GM18519 (cell line): ENCODE data around the gene PARP14.
A peak's percentile ranks its signal among the peaks of the same experiment; 100 is the strongest.
"Not testable (repeated sequence)": the region's sequence is repeated elsewhere in the genome, so short reads cannot be mapped to it uniquely, and the experiment has no call there.

Source experiments
- ATAC-seq: cut with Tn5 transposase; IDR thresholded peaks from one replicate; pipeline ENCODE4 v1.9.1; 2021; ENCODE audit warnings: mild to moderate bottlenecking, moderate library complexity; ENCODE audit not compliant: unreplicated experiment, low FRiP score

Gene PARP14

DNA sequence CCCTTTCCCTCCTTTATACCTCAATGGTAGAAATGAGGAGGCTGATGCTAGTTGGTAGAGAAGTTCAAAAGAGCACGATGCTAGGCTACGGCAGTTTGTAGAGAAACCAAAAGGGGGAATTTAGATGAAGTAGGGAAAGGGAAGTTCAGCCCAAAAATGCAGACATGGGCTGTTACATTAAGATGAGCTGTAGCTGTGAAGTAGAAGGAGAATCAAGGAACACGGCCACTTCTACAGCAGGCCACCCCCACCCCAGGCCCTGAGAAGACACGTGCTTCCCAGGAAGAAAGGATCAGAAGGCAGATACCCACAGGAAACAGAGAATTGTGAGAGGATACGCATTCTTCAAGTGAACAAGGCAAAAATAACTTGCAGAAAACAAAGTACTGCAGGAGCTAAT lies 2.1 kb upstream of the PARP14 start:
- no peak for ATAC-seq

- no peak for ATAC-seq
These were observed 1.4 kb upstream of the PARP14 start for GRCh38 chr3:122679085-122679881.

DNA sequence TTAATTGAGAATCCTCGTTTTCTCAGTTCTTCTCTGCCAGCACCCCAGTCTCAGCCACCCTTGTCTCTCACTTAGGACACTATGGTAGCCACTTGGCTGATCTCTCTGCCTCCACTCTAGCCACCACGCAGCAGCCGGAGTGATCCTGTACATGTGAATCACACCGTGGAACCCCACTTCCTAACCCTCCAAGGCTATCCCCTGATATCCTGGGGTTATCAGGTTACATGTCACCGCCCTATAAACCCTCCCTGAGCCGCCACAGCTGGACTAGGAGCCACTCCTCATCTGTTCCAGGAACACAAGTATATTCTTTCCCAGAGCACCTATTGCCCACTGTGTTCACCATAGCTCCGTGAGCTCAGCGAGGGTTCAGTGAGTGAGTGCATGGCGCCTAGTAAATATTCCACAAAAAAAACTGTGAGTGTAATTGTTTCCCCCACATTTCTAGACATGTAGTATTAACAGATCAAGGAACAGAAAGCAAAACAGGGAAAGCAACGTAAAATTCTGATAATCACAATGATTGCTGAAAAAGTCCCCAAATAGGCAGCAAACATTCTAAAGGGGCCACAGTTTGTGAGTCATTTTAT lies 661 bp upstream of the PARP14 start:
- no peak for ATAC-seq

DNA sequence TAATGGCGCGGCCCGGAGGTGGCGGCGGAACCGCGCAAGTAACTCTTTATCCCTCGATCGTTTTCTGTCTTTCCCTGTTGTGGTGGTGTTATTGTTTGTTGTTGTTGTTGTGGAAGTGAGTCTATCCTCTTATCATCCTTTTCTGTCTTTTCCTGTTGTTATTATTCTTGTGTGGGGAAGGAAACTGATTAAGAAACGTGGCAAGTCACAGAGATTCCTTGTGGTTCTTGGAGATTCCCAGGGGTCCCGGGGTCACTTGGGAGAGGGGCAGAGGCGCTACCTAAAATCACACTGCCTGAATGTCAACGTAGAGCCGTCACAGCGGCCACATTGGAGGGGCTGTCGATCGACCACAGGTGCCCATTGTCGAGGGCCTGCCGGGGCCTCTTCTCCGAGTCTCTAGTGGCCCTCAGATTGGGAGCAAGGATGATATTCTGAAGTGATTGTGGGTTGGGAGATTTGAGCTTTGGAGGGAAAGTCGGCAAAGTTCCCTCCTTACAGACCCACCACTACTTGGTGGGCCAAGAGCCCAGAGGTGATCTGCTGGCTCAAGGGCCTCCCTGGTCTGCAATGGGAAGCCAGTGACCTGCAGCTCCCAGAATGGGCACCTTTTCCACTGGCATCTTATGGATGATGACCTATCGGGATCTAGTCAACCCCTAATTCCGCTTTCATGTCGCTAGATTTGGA lies 790 bp downstream of the PARP14 start:
- ATAC-seq = no peak

DNA sequence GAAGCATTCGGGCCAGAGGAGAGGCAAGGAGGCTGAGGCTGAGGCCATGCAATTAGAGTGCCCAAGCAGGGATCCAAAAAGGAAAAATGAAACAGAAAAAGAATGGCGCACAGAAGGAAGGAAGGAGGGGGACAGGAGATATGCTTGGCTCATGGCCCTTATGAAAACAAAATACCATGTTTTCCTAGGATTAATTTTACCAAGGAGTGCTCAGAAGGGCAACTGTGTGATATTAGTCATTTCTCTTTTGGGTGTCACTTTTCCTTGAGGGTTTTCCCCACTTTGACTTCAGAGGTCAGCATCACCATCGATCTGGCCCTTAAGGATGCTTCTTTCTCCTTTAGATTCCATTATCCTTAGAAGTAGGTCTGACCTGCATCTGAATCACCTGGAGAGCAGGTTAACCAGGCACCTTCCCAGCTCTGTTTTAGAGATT lies 1.4 kb downstream of the PARP14 start:
- no peak for ATAC-seq

- ATAC-seq = not testable (repeated sequence)
These were observed 2.3 kb downstream of the PARP14 start for GRCh38 chr3:122682778-122683411.

DNA sequence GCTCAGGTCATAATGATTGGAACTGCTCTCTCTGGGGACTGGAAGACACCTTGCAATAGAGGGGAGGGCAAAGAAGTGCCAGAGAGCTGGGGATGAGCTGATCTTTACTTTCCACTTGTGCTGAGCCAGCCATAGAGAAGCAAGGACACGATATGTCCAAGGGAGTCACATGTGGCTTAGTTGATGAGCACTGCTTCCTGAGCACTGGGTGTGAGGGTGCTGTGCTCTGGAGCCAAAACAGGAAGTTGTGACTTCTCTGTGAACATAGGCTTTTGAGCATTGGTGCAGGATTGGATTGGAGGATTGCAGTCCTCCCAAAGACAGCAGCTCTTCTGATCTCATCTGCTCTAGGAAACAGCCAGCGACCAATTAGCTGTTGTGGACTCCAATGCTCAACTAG lies 6.7 kb downstream of the PARP14 start:
- ATAC-seq = no peak

DNA sequence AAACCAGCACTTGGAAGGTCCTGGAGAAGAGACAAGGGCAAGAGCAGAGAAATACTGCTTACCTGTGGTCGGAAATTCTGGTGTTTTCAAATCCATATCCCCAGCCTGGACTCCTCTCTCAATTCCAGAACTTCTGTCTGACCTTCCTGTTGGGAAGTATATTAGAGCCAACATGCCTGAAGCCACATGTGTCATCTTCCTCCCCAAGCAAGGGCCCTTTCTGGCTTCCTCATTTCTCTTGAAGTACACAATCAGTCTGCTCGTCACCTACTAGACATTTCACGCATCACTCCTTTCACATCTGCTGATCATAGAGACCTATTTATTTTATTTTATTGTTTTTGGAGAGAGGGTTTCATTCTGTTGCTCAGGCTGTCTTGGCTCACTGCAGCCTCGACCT lies 8.4 kb downstream of the PARP14 start:
- ATAC-seq = no peak

GRCh38 chr3:122689587-122689986 lies 8.9 kb downstream of the PARP14 start:
- no peak for ATAC-seq

DNA sequence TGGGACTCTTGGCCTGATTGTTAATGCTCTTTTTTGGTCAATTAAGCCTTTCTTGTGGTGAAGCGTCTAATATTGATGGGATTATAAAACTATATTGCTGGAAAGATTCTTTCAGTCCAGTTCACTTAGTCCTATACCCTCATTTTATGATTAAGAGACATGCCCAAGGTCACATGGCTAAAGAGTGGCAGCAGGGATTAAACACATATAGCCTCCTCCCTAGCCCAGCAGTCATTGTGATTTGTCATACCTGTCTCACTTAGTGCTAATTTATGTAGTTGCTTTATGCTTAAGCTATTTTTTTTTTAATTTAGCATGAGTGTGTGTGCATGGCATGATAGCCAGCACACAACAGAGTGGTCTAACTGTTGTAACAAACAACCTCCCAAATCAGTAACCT lies 9.5 kb downstream of the PARP14 start:
- ATAC-seq = no peak

GRCh38 chr3:122691195-122691594 lies 10.6 kb downstream of the PARP14 start:
- ATAC-seq = peak; percentile 48

DNA sequence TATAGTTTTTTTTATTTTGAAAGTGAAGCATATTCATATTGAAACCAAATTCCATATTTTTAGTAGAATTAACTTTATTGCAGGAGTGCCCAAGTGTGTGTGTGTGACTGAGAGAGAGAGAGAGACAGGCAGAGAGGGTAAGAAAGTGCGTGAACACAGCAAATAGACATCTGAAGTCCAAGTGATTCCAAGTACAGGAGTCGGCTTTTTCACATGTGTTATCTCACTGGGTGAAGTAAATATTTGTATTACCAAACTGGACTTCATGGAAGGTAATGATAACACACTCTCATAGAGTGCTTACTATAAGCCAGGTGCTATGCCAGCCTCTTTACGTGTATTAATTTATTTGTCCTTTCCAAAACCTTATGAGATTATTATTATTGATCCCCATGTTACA lies 12.0 kb downstream of the PARP14 start:
- no peak for ATAC-seq

DNA sequence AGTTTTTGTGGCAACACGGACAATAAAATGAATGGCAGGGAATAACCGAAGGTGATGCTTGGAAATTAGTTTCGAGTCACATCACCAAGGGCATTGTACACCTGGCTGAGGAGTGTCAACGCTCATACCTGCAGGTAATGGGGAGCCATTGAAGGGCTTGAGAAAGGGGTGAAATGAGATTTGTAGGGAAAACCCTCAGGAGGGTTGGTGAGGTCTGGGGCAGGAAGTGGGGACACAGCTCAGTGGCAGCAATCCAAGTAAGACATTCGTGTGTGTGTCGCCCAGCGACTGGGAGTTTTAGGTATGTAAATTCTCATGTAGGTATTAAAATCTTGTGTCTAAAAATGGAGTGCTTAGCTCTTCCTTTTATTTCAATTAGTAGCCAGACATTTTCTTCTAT lies 14.3 kb downstream of the PARP14 start:
- ATAC-seq = no peak

GRCh38 chr3:122695927-122696561 lies 15.4 kb downstream of the PARP14 start:
- ATAC-seq = no peak

DNA sequence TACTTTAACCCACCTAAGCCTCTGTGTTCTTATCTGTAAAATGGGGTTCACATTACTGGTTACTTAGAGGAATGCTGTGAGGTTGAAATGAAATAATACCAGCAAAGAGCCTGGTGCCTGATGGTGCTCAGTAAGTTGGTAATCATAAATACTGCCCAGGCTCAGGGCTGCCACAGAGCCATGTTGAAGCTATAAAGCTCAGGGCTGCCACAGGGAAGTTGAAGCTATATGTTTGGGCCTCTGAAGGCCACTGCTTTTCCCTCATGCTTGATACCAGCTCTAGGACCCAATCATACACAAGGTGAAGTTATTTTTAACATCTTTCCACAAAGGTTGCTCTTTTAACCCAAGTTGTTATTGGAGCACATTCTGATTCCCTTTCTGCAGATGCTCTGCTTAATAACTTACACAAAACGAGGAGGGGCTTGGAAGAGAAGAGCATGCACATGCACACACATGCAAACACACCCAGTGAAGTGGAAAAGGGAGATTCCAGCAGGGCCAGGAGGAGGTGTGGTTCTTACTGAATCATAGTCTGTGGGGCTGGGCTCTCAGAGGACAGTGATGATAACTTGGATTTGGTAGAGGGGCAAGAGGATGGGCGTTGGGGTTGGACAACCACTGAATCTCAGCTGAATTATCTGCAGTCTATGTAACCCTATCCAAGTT lies 17.4 kb downstream of the PARP14 start:
- ATAC-seq = peak; percentile 64

GRCh38 chr3:122700193-122700592 lies 19.6 kb downstream of the PARP14 start:
- no peak for ATAC-seq

GRCh38 chr3:122705379-122705778 lies 24.7 kb downstream of the PARP14 start:
- ATAC-seq = no peak

- not testable (repeated sequence) for ATAC-seq
These were observed 30.1 kb downstream of the PARP14 start for GRCh38 chr3:122710616-122711251.

DNA sequence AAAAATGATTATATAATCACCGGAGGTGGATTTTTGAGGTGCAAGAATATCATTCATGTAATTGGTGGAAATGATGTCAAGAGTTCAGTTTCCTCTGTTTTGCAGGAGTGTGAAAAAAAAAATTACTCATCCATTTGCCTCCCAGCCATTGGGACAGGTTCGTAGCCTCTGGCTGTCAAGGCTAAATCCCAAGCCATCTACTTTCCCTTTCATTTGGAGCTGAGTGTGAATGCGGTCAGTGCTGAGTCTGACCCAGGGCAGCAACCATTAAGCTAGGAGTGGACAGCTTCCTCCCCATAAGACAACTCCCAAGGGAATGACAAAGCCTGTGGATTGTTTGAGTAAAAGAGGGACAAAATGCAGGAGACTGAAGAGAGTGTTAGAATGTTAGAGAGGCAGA lies 33.6 kb downstream of the PARP14 start:
- ATAC-seq = no peak

DNA sequence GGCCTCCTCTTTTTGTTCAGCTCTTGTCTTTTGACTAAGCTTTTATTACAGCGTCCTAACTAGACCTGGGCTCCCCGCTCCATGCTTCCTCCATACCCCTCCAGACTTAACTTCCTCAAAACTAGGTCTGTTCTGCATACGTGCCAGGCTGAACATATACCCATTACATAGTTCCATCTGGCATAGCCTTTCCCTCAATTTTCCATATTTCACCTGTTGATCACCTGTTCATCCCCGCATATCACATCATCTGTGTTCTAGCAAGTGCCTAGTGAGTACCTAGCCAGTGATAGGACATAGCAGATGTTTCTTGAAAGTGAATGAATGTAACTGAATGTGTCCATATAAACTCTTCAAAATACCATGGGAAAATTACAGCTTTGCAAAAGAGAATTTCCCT lies 36.0 kb downstream of the PARP14 start:
- ATAC-seq = no peak
